BJ (cell line): Measurements from ENCODE around the gene STX18. TPM values are rescaled to one million over a fixed set of nuclear protein-coding genes. Genes with fewer than 3 reads are reported as not detected.
"Not testable (repeated sequence)": the region's sequence is repeated elsewhere in the genome, so short reads cannot be mapped to it uniquely, and the experiment has no call there.

Experiments used
- CTCF ChIA-PET: fragments of 350-600 bp; formaldehyde crosslinking; extraction: SDS; loops from one replicate; lab custom pipeline; 2021; ENCODE audit warnings: antibody characterized with exemption, inconsistent platforms; lab: Yijun Ruan, JAX
- POLR2A ChIA-PET: fragments of 300-600 bp; sonication (Branson Sonifier 250); formaldehyde crosslinking; extraction: SDS; loops from one replicate; lab custom pipeline; 2021; ENCODE audit warnings: antibody characterized with exemption; lab: Charles Lee
- DNase-seq: peaks from one replicate; pipeline ENCODE4 v3.0.0-alpha.2; 2011; ENCODE audit warnings: low read depth
- H3K27me3 ChIP-seq: 2 replicates; pipeline ENCODE4 v1.6.0; 2011; ENCODE audit warnings: low read length; ENCODE audit not compliant: control insufficient read depth, insufficient read depth
- H3K36me3 ChIP-seq: 2 replicates; pipeline ENCODE4 v1.5.1; 2011; ENCODE audit warnings: low read length; ENCODE audit not compliant: control insufficient read depth, insufficient read depth
- H3K4me3 ChIP-seq: 2 replicates; pipeline ENCODE4 v1.5.1; 2011; ENCODE audit warnings: low read depth, mild to moderate bottlenecking, control low read depth, low read length
- polyA plus RNA-seq: library from polyadenylated mRNA; depleted of rRNA; stranded (reverse); fragments of >200 nt; gene quantifications from 2 replicates; pipeline ENCODE4 v1.2.3, GENCODE V29; 2011
- TF ChIP-seq, protein P1 (sequence below): IDR thresholded peaks from 2 replicates; pipeline ENCODE4 v1.5.1; 2011; ENCODE audit warnings: low read depth, mild to moderate bottlenecking, control low read depth, inconsistent platforms, low read length, moderate library complexity; ENCODE audit not compliant: insufficient read depth

The STX18 gene
- polyA plus RNA-seq, 1 experiment: 35.6 TPM

- Histone ChIP-seq H3K4me3 (no peak overlapping the region), H3K36me3 (peaks cover 8% of the 10 kb centered on the region), H3K27me3 (no peaks in the 10 kb centered on the region)
- TF ChIP-seq, protein P1, sequence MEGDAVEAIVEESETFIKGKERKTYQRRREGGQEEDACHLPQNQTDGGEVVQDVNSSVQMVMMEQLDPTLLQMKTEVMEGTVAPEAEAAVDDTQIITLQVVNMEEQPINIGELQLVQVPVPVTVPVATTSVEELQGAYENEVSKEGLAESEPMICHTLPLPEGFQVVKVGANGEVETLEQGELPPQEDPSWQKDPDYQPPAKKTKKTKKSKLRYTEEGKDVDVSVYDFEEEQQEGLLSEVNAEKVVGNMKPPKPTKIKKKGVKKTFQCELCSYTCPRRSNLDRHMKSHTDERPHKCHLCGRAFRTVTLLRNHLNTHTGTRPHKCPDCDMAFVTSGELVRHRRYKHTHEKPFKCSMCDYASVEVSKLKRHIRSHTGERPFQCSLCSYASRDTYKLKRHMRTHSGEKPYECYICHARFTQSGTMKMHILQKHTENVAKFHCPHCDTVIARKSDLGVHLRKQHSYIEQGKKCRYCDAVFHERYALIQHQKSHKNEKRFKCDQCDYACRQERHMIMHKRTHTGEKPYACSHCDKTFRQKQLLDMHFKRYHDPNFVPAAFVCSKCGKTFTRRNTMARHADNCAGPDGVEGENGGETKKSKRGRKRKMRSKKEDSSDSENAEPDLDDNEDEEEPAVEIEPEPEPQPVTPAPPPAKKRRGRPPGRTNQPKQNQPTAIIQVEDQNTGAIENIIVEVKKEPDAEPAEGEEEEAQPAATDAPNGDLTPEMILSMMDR: no peak
- CTCF ChIA-PET: no interaction called here
- POLR2A ChIA-PET: no interaction called here
- DNase-seq: no peak
Measured at GRCh38 chr4:4470208-4470607, 71.6 kb downstream of the STX18 start.

GRCh38 chr4:4465238-4465637, 76.6 kb downstream of the STX18 start:
- not testable (repeated sequence) for H3K4me3 ChIP-seq, H3K27me3 ChIP-seq, DNase-seq, H3K36me3 ChIP-seq
- ChIA-PET POLR2A (interaction anchor here (0.7 kb wide), 1 partner anchor 344 kb away, joined by 3 read pairs; no protein-coding TSS in a partner anchor), CTCF (interaction anchor here (0.5 to 1.4 kb wide), 3 partner anchors 16 to 1626 kb away, joined by 3 to 4 read pairs (median 3); no protein-coding TSS in a partner anchor)

GRCh38 chr4:4462970-4463369, 78.9 kb downstream of the STX18 start:
- ChIA-PET CTCF (interaction anchor here (0.6 to 1.4 kb wide), 3 partner anchors 18 to 56 kb away, joined by 3 to 4 read pairs (median 3); no protein-coding TSS in a partner anchor), POLR2A (no interaction called here)
- Histone ChIP-seq H3K4me3 (no peak overlapping the region), H3K27me3 (no peaks in the 10 kb centered on the region), H3K36me3 (peaks cover 3% of the 10 kb centered on the region)
- DNase-seq: no peak
- TF ChIP-seq, protein P1: no peak

DNA sequence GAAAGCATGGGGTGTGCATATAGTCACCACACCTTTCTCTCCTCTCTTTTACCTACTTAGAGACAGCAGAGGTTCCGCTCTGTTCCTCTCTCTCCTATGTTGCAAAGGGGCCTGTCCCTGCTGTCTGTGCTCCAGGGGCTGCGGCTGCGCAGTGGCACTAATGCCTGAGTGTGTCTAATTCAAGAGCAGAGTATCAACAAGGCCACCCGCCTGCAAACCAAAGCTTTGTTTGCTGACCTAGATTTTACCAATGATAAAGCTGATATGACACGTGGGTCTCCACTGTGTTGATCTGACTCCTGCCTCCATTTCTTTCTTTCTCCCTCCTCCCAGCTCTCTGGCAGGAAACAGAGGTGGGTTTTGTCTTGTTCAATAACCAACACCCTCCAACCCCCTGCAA, 80.0 kb downstream of the STX18 start:
- CTCF ChIA-PET: no interaction called here
- H3K4me3 ChIP-seq: no peak overlapping the region
- DNase-seq: no peak
- peaks cover 1% of the 10 kb centered on the region for H3K36me3 ChIP-seq
- POLR2A ChIA-PET: no interaction called here
- no peaks in the 10 kb centered on the region for H3K27me3 ChIP-seq
- TF ChIP-seq, protein P1: no peak

GRCh38 chr4:4461178-4461577, 80.7 kb downstream of the STX18 start:
- CTCF ChIA-PET: no interaction called here
- TF ChIP-seq, protein P1: no peak

GRCh38 chr4:4460759-4461158, 81.1 kb downstream of the STX18 start:
- peaks cover 7% of the 10 kb centered on the region for H3K36me3 ChIP-seq
- H3K27me3 ChIP-seq: no peaks in the 10 kb centered on the region
- no peak overlapping the region for H3K4me3 ChIP-seq
- ChIA-PET POLR2A (no interaction called here), CTCF (no interaction called here)
- TF ChIP-seq, protein P1: no peak
- DNase-seq: no peak

More at GRCh38 chr4:4461178-4461577, 80.7 kb downstream of the STX18 start:
- POLR2A ChIA-PET: no interaction called here
- Histone ChIP-seq H3K36me3 (peaks cover 7% of the 10 kb centered on the region), H3K4me3 (no peak overlapping the region), H3K27me3 (no peaks in the 10 kb centered on the region)
- DNase-seq: no peak
